ENCODE results near the gene TMEM187.

DNA sequence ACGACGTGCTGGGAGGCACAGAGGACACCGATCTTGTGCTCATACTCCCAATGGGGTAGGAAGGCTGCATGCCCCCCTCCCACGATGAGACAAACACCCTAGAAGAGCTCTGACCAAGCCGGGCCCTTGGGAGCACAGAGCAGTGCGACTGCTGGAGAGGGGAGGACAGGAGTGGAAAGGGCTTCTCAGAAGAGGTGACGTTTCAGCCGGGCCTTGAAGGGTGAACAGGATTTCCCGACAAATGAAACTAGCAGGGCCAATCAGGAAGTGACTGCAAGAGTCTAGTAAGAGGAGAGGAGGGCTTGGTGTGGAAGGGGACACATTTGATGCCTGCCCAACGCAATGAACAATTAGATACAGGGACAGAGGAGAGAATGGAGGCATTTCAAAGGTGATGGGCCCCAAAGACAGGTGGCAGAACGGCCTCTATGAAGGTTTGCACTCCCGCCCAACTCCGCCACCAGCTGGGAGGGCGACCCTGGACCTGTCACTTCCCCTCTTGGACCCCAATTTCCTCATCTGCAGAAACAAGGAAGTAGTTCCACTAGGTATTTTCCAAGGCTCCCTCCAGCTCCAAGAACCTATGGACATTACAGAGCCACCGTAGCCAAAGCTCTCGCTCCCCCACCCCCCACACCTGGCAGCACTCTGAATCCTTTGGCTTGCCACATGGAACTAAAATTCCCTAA, 4.9 kb upstream of the TMEM187 start:
- TF ChIP-seq NR2C2 (IDR thresholded peaks at IDR 0.05; ENCODE audit: borderline replicate concordance, control insufficient read depth, insufficient read length, low read depth) = no peak
- TF ChIP-seq, protein P1, sequence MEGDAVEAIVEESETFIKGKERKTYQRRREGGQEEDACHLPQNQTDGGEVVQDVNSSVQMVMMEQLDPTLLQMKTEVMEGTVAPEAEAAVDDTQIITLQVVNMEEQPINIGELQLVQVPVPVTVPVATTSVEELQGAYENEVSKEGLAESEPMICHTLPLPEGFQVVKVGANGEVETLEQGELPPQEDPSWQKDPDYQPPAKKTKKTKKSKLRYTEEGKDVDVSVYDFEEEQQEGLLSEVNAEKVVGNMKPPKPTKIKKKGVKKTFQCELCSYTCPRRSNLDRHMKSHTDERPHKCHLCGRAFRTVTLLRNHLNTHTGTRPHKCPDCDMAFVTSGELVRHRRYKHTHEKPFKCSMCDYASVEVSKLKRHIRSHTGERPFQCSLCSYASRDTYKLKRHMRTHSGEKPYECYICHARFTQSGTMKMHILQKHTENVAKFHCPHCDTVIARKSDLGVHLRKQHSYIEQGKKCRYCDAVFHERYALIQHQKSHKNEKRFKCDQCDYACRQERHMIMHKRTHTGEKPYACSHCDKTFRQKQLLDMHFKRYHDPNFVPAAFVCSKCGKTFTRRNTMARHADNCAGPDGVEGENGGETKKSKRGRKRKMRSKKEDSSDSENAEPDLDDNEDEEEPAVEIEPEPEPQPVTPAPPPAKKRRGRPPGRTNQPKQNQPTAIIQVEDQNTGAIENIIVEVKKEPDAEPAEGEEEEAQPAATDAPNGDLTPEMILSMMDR (IDR thresholded peaks at IDR 0.05 in 2 of 3, conservative IDR thresholded peaks at IDR 0.05 in 1 of 3; ENCODE audit: control insufficient read depth in 2 of 3, extremely low read depth in 1 of 3, insufficient read depth in 1 of 3, low read depth in 3 of 3, low read length in 3 of 3) = no peak
- TF ChIP-seq SP1 (IDR thresholded peaks at IDR 0.05; ENCODE audit: low read depth, low read length) = no peak
- TF ChIP-seq BACH1 (IDR thresholded peaks at IDR 0.05; ENCODE audit: borderline replicate concordance) = no peak
- TF ChIP-seq EP300 (IDR thresholded peaks at IDR 0.05; ENCODE audit: borderline replicate concordance in 1 of 2, control insufficient read depth in 1 of 2, low read depth in 2 of 2, low read length in 2 of 2) = no peak
- TF ChIP-seq POLR2A (IDR thresholded peaks at IDR 0.05; ENCODE audit: low read depth, low read length) = no peak
- TF ChIP-seq RAD51 (IDR thresholded peaks at IDR 0.05) = no peak
- TF ChIP-seq, protein P2, sequence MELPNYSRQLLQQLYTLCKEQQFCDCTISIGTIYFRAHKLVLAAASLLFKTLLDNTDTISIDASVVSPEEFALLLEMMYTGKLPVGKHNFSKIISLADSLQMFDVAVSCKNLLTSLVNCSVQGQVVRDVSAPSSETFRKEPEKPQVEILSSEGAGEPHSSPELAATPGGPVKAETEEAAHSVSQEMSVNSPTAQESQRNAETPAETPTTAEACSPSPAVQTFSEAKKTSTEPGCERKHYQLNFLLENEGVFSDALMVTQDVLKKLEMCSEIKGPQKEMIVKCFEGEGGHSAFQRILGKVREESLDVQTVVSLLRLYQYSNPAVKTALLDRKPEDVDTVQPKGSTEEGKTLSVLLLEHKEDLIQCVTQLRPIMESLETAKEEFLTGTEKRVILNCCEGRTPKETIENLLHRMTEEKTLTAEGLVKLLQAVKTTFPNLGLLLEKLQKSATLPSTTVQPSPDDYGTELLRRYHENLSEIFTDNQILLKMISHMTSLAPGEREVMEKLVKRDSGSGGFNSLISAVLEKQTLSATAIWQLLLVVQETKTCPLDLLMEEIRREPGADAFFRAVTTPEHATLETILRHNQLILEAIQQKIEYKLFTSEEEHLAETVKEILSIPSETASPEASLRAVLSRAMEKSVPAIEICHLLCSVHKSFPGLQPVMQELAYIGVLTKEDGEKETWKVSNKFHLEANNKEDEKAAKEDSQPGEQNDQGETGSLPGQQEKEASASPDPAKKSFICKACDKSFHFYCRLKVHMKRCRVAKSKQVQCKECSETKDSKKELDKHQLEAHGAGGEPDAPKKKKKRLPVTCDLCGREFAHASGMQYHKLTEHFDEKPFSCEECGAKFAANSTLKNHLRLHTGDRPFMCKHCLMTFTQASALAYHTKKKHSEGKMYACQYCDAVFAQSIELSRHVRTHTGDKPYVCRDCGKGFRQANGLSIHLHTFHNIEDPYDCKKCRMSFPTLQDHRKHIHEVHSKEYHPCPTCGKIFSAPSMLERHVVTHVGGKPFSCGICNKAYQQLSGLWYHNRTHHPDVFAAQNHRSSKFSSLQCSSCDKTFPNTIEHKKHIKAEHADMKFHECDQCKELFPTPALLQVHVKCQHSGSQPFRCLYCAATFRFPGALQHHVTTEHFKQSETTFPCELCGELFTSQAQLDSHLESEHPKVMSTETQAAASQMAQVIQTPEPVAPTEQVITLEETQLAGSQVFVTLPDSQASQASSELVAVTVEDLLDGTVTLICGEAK (IDR thresholded peaks at IDR 0.05; ENCODE audit: borderline replicate concordance) = no peak
- TF ChIP-seq SIN3A (IDR thresholded peaks at IDR 0.05; ENCODE audit: low read depth, low read length) = no peak
- TF ChIP-seq MXI1 (IDR thresholded peaks at IDR 0.05; ENCODE audit: low read depth, low read length) = no peak
- TF ChIP-seq, protein P3, sequence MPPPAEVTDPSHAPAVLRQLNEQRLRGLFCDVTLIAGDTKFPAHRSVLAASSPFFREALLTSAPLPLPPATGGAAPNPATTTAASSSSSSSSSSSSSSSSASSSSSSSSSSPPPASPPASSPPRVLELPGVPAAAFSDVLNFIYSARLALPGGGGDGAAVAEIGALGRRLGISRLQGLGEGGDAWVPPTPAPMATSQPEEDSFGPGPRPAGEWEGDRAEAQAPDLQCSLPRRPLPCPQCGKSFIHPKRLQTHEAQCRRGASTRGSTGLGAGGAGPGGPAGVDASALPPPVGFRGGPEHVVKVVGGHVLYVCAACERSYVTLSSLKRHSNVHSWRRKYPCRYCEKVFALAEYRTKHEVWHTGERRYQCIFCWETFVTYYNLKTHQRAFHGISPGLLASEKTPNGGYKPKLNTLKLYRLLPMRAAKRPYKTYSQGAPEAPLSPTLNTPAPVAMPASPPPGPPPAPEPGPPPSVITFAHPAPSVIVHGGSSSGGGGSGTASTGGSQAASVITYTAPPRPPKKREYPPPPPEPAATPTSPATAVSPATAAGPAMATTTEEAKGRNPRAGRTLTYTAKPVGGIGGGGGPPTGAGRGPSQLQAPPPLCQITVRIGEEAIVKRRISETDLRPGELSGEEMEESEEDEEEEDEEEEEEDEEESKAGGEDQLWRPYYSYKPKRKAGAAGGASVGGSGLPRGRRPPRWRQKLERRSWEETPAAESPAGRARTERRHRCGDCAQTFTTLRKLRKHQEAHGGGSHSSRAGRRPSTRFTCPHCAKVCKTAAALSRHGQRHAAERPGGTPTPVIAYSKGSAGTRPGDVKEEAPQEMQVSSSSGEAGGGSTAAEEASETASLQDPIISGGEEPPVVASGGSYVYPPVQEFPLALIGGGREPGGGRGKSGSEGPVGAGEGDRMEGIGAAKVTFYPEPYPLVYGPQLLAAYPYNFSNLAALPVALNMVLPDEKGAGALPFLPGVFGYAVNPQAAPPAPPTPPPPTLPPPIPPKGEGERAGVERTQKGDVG (CRISPR knock-in tag; IDR thresholded peaks at IDR 0.05) = no peak
- TF ChIP-seq LARP7 (IDR thresholded peaks at IDR 0.05) = no peak

All from GM12878 (cell line).